HepG2 (cell line): ENCODE measurements around the gene CYP26A1. TPM values are rescaled to one million over a fixed set of nuclear protein-coding genes. Genes with fewer than 3 reads are reported as not detected.

Source experiments
- DZIP1 ChIP-seq: sonication (generic); formaldehyde crosslinking; IDR thresholded peaks from 2 replicates; pipeline ENCODE4 v1.5.0; 2020; ENCODE audit warnings: mild to moderate bottlenecking, missing genetic modification reagents
- NFIB ChIP-seq: sonication (generic); formaldehyde crosslinking; IDR thresholded peaks from 2 replicates; pipeline ENCODE4 v1.9.0; 2021; ENCODE audit warnings: missing genetic modification reagents, mild to moderate bottlenecking, borderline replicate concordance
- ZGPAT ChIP-seq: IDR thresholded peaks from 2 replicates; pipeline ENCODE4 v1.6.1; 2016; ENCODE audit warnings: mild to moderate bottlenecking
- ZNF18 ChIP-seq: sonication (generic); formaldehyde crosslinking; IDR thresholded peaks from 2 replicates; pipeline ENCODE4 v1.8.0; 2022; ENCODE audit warnings: mild to moderate bottlenecking, missing genetic modification reagents; ENCODE audit not compliant: insufficient replicate concordance
- polyA plus RNA-seq, 8 experiments: library from polyadenylated mRNA; depleted of rRNA in 3 of 8; stranded (reverse) in 7 of 8; unstranded in 1 of 8; fragments of >200 nt; fragmentation: Illumina TruSeq in 4 of 8; extraction: Trizol in 4 of 8; gene quantifications; 2 replicates each; pipeline versions ENCODE4 v1.2.1 to v1.2.3, GENCODE V29; 2011 to 2016; ENCODE audit warnings: low read depth in 4 of 8, missing spikeins in 1 of 8, mixed read lengths in 1 of 8; ENCODE audit not compliant: insufficient read depth in 1 of 8
- total RNA-seq, 5 experiments: library from RNA; depleted of rRNA; stranded (reverse); fragments of >200 nt; fragmentation: Illumina TruSeq; extraction: Trizol; gene quantifications; 2 replicates each; pipeline ENCODE4 v1.2.3, GENCODE V29; 2016; ENCODE audit warnings: low read depth in 1 of 5
- TF ChIP-seq, protein P1 (sequence below): sonication (generic); formaldehyde crosslinking; IDR thresholded peaks from 2 replicates; pipeline ENCODE4 v1.4.0; 2020; ENCODE audit warnings: missing genetic modification reagents, borderline replicate concordance
- TF ChIP-seq, protein P2 (sequence below): sonication (generic); formaldehyde crosslinking; IDR thresholded peaks from 2 replicates; pipeline ENCODE4 v1.4.0; 2020; ENCODE audit warnings: missing genetic modification reagents

CYP26A1 gene
- total and polyA plus RNA-seq, 2 of the 13 experiments (the other 11 are each of a cell fraction or from before 2014, with no cell fraction given): 0.15 TPM; not detected in 1

DNA sequence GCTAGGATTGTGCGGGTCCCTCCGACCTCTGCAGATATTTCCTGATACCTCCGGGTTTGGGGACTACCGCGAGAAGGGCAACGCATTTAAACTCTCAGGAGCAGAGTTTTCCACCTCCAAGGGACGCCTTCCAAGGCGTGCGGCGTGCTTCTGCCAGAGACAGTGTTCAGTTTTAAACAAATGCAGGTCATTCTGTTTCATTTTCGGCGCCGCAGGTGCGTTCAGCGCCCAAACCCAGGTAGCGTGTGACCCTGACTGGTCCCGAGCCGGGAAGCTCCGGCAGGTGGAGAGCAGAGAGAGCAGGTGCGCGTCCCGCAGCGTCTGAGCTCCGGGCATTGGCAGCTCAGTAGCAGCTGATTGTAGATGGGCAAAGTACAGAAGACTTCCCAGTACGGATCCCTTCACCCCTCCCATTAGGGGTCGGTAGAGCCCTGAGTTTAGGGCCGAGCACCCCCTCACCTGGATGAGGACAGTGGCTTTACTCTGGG lies 1.4 kb upstream of the CYP26A1 start (continued):
- no peak for TF ChIP-seq DZIP1 (CRISPR knock-in tag)
- TF ChIP-seq, protein P1, sequence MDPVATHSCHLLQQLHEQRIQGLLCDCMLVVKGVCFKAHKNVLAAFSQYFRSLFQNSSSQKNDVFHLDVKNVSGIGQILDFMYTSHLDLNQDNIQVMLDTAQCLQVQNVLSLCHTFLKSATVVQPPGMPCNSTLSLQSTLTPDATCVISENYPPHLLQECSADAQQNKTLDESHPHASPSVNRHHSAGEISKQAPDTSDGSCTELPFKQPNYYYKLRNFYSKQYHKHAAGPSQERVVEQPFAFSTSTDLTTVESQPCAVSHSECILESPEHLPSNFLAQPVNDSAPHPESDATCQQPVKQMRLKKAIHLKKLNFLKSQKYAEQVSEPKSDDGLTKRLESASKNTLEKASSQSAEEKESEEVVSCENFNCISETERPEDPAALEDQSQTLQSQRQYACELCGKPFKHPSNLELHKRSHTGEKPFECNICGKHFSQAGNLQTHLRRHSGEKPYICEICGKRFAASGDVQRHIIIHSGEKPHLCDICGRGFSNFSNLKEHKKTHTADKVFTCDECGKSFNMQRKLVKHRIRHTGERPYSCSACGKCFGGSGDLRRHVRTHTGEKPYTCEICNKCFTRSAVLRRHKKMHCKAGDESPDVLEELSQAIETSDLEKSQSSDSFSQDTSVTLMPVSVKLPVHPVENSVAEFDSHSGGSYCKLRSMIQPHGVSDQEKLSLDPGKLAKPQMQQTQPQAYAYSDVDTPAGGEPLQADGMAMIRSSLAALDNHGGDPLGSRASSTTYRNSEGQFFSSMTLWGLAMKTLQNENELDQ (CRISPR knock-in tag): no peak
- TF ChIP-seq ZNF18 (CRISPR knock-in tag): no peak
- TF ChIP-seq ZGPAT (CRISPR knock-in tag): no peak
- no peak for TF ChIP-seq NFIB (CRISPR knock-in tag)
- TF ChIP-seq, protein P2, sequence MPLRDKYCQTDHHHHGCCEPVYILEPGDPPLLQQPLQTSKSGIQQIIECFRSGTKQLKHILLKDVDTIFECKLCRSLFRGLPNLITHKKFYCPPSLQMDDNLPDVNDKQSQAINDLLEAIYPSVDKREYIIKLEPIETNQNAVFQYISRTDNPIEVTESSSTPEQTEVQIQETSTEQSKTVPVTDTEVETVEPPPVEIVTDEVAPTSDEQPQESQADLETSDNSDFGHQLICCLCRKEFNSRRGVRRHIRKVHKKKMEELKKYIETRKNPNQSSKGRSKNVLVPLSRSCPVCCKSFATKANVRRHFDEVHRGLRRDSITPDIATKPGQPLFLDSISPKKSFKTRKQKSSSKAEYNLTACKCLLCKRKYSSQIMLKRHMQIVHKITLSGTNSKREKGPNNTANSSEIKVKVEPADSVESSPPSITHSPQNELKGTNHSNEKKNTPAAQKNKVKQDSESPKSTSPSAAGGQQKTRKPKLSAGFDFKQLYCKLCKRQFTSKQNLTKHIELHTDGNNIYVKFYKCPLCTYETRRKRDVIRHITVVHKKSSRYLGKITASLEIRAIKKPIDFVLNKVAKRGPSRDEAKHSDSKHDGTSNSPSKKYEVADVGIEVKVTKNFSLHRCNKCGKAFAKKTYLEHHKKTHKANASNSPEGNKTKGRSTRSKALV (CRISPR knock-in tag): 0 out of 2 replicates have a peak, but pooled peaks have one; percentile 78
- TF ChIP-seq, all 625 proteins: peak for 8
